K562 (cell line): ENCODE results near the gene VDAC1. TPM values are rescaled to one million over a fixed set of nuclear protein-coding genes. Genes with fewer than 3 reads are reported as not detected.

ENCODE experiments used
- ATAC-seq: fragments of 200-7000 bp; cut with Tn5 transposase; 3 replicates; pipeline ENCODE4 v1.9.1; 2020; ENCODE audit warnings: moderate library complexity
- BruUV-seq: library from RNA; stranded (reverse); fragments of 400-500 nt; replicated peaks from 2 replicates; lab custom pipeline; 2021; lab: Mats Ljungman, UMichigan
- CTCF ChIA-PET: fragments of 300-600 bp; formaldehyde crosslinking; extraction: SDS; loops from one replicate; lab custom pipeline; 2021; ENCODE audit warnings: low intra/inter-chr PET ratio; lab: Yijun Ruan, JAX
- POLR2A ChIA-PET: fragments of 300-600, 350-650 bp; sonication (Branson Sonifier 250); formaldehyde crosslinking; extraction: SDS; loops from one replicate; lab custom pipeline; 2021; ENCODE audit warnings: antibody characterized with exemption, inconsistent platforms; lab: Yijun Ruan, JAX
- DNase-seq, 4 experiments: peaks; one replicate each; pipeline versions ENCODE4 v3.0.0 to v3.0.0-alpha.2; 2011 to 2018; ENCODE audit warnings: low spot score in 3 of 4, mixed read lengths in 3 of 4; ENCODE audit errors: extremely low read depth in 1 of 4
- FAIRE-seq: peaks from 2 replicates; lab custom pipeline; 2011; peaks lifted over from hg19 to GRCh38; lab: Jason Lieb, UNC
- H2AFZ ChIP-seq: 2 replicates; pipeline ENCODE4 v1.6.0; 2011; ENCODE audit warnings: low read depth, low read length, control low read depth, inconsistent platforms
- H3K27ac ChIP-seq: fragments of 200-600 bp; 3 replicates; pipeline ENCODE4 v1.8.0; 2011; ENCODE audit warnings: low read depth, mild to moderate bottlenecking, control low read depth, inconsistent platforms, low read length, moderate library complexity, mixed read lengths; ENCODE audit errors: extremely low read depth
- H3K27me3 ChIP-seq, 2 experiments: fragments of 300-600 bp in 1 of 2; 2 replicates in 1 of 2; 3 replicates in 1 of 2; pipeline versions ENCODE4 v1.6.0 to v1.8.0; 2011; ENCODE audit warnings: inconsistent platforms in 2 of 2, low read length in 2 of 2, mild to moderate bottlenecking in 1 of 2, mixed read lengths in 1 of 2, moderate library complexity in 1 of 2; ENCODE audit not compliant: control insufficient read depth in 2 of 2, insufficient read depth in 2 of 2
- H3K36me3 ChIP-seq: fragments of 300-600 bp; 3 replicates; pipeline ENCODE4 v1.8.0; 2011; ENCODE audit warnings: mild to moderate bottlenecking, low read length, inconsistent platforms; ENCODE audit not compliant: control insufficient read depth, insufficient read depth
- H3K4me1 ChIP-seq, 2 experiments: fragments of 200-600 bp in 1 of 2; replicated peaks in 1 of 2; 2 replicates in 1 of 2; 3 replicates in 1 of 2; pipeline versions ENCODE4 v1.5.1 to v1.8.0; 2011; ENCODE audit warnings: inconsistent platforms in 2 of 2, low read length in 2 of 2, mild to moderate bottlenecking in 1 of 2, mixed read lengths in 1 of 2, moderate library complexity in 1 of 2; ENCODE audit not compliant: control insufficient read depth in 2 of 2, insufficient read depth in 2 of 2
- H3K4me2 ChIP-seq: 2 replicates; pipeline ENCODE4 v1.6.1; 2011; ENCODE audit warnings: low read length, control low read depth, inconsistent platforms, mixed read lengths; ENCODE audit not compliant: insufficient read depth
- H3K4me3 ChIP-seq: fragments of 200-600 bp; sonication (generic), shearing (Covaris generic); 2 replicates; pipeline ENCODE4 v1.5.1; 2016; ENCODE audit warnings: control low read depth, inconsistent platforms
- H3K79me2 ChIP-seq: fragments of 200-600 bp; 3 replicates; pipeline ENCODE4 v1.8.0; 2011; ENCODE audit warnings: low read length, inconsistent platforms; ENCODE audit not compliant: control insufficient read depth, insufficient read depth
- H3K9ac ChIP-seq, 2 experiments: 2 replicates each; pipeline versions ENCODE4 v1.6.0 to v1.6.1; 2011; ENCODE audit warnings: low read depth in 2 of 2, low read length in 2 of 2, control low read depth in 1 of 2, inconsistent platforms in 1 of 2, mild to moderate bottlenecking in 1 of 2, mixed read lengths in 1 of 2; ENCODE audit not compliant: insufficient read depth in 1 of 2
- H3K9me1 ChIP-seq: one replicate; pipeline ENCODE4 v1.6.0; 2011; ENCODE audit warnings: inconsistent platforms, mild to moderate bottlenecking, low read length, moderate library complexity; ENCODE audit not compliant: control insufficient read depth, insufficient read depth
- H3K9me3 ChIP-seq: replicated peaks from 2 replicates; pipeline ENCODE4 v1.5.1; 2011; ENCODE audit warnings: low read depth, low read length, inconsistent platforms; ENCODE audit not compliant: control insufficient read depth, insufficient read depth
- H4K20me1 ChIP-seq: replicated peaks from 2 replicates; pipeline ENCODE4 v1.6.1; 2011; ENCODE audit warnings: low read length, inconsistent platforms, mixed read lengths; ENCODE audit not compliant: control insufficient read depth, insufficient read depth
- ESRRA ChIP-seq: fragments of 450-650 bp; IDR thresholded peaks from 2 replicates; pipeline ENCODE4 v1.6.1; 2014; ENCODE audit warnings: low read depth, mild to moderate bottlenecking, moderate library complexity, borderline replicate concordance
- NR0B1 ChIP-seq: fragments of 450-650 bp; IDR thresholded peaks from one replicate; pipeline ENCODE4 v1.6.1; 2018; ENCODE audit warnings: mild to moderate bottlenecking, moderate library complexity; ENCODE audit not compliant: partially characterized antibody
- SMARCB1 ChIP-seq: IDR thresholded peaks from 2 replicates; pipeline ENCODE4 v1.6.1; 2011; ENCODE audit warnings: improper control_type of control experiment, low read depth; ENCODE audit not compliant: insufficient read length
- ZKSCAN1 ChIP-seq: fragments of 150-350 bp; IDR thresholded peaks from 2 replicates; pipeline ENCODE4 v1.6.1; 2016; ENCODE audit warnings: low read depth, low read length
- ZNF253 ChIP-seq: fragments of 250-450 bp; sonication (Bioruptor Pico); conservative IDR thresholded peaks from 2 replicates; pipeline ENCODE4 v1.6.1; 2021; ENCODE audit warnings: mild to moderate bottlenecking
- ZNF717 ChIP-seq: fragments of 250-450 bp; sonication (Bioruptor Pico); IDR thresholded peaks from 2 replicates; pipeline ENCODE4 v1.5.0; 2021
- ZNF766 ChIP-seq: fragments of 200-800 bp; sonication (Bioruptor generic); conservative IDR thresholded peaks from 2 replicates; pipeline ENCODE4 v1.6.1; 2016; ENCODE audit warnings: missing genetic modification characterization, missing compliant biosample characterization
- WGBS: fragments of 100-300 bp; shearing (Covaris generic); methylation state at CpG from one replicate; pipeline ENCODE4 v1.1.6; 2016; ENCODE audit warnings: low coverage, mixed read lengths; ENCODE audit not compliant: insufficient coverage; ENCODE audit errors: missing lambda C conversion rate; 5-methylcytosine and 5-hydroxymethylcytosine counted together
- in situ Hi-C: fragments of 300-500 bp; cut with MboI; formaldehyde crosslinking; loops from 4 replicates; pipeline ENCODE4 v1.15.0; 2018; ENCODE audit warnings: inconsistent platforms, mixed read lengths
- intact Hi-C: fragments of 100-400 bp; cut with micrococcal nuclease; formaldehyde crosslinking; loops from 2 replicates; pipeline ENCODE4 v1.14.2; 2022
- polyA plus RNA-seq, 8 experiments: library from polyadenylated mRNA; depleted of rRNA in 4 of 8; stranded (reverse) in 5 of 8; unstranded in 3 of 8; fragments of >200 nt; fragmentation: Nextera tagmentation in 2 of 8; fragmentation: Illumina TruSeq in 1 of 8; extraction: Ambion mirVana in 2 of 8; extraction: Trizol in 1 of 8; gene quantifications; 2 replicates each; pipeline versions ENCODE4 v1.2.1 to v1.2.3, GENCODE V29; 2011 to 2014; ENCODE audit warnings: inconsistent platforms in 1 of 8, missing spikeins in 1 of 8
- total RNA-seq, 7 experiments: library from RNA; depleted of rRNA in 6 of 7; stranded (reverse); fragments of >200 nt in 6 of 7; fragmentation: Illumina TruSeq in 2 of 7; extraction: Trizol in 2 of 7; gene quantifications; 2 replicates each; pipeline versions ENCODE4 v1.2.1 to v1.2.3, GENCODE V29; 2011 to 2021; ENCODE audit warnings: low replicate concordance in 1 of 7
- TF ChIP-seq, protein P1 (sequence below), 2 experiments: IDR thresholded peaks in 1 of 2; conservative IDR thresholded peaks in 1 of 2; 2 replicates each; pipeline ENCODE4 v1.6.1; 2016; ENCODE audit warnings: low read depth in 2 of 2, mild to moderate bottlenecking in 1 of 2, missing compliant biosample characterization in 1 of 2, missing genetic modification characterization in 1 of 2, moderate library complexity in 1 of 2

VDAC1 gene
- total and polyA plus RNA-seq, 9 of the 15 experiments (the other 6 are each of a cell fraction or from before 2014, with no cell fraction given) = 168 to 366 (median 293) TPM

DNA sequence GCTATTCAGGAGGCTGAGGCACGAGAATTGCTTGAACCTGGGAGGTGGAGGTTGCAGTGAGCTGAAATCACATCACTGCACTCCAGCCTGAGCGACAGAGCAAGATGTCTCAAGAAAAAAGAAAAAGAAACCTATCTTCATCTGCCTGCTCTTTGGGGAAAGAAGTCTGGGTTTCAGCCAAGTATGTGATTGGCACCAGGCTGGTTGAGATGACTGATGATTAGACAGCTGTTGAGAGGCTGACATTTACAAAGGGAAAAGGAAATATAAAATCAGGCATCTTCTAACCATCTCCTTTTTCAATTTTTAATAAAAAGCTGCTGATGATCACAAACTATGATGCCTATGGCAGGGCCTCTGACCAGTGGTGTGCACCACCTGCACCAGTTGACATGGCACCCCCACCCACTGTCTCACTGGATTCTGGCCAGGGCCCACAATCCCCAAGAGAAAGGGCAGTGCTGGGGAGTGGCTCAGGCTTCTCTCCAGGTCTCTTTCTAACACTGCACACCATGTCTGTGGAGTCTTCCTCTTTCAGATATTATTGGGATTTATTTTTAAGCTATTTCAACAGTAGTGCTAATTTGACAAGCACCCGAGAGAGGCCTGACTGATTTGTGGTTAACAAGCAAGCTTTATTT lies 19.1 kb downstream of the VDAC1 start:
- Histone ChIP-seq H3K27me3 (no peaks in the 10 kb centered on the region), H3K4me2 (no peak overlapping the region), H3K4me1 (no peaks in the 10 kb centered on the region), H3K27ac (no peak overlapping the region)
- FAIRE-seq = no peak
- BruUV-seq = TSS peak; percentile 20
- no peak for TF ChIP-seq ZKSCAN1
- no peak for TF ChIP-seq ESRRA
- TF ChIP-seq, all 486 proteins: peak for 0
- no peak overlapping the region for H2AFZ ChIP-seq
- H3K9me1 ChIP-seq = no peaks in the 10 kb centered on the region
- ATAC-seq (no peak), DNase-seq (no peak)
- intact Hi-C loops (no loop called here), in situ Hi-C loops (no loop called here)
- ChIA-PET CTCF (no interaction called here), POLR2A (interaction anchor here (0.7 to 1.8 kb wide), 4 partner anchors 10 to 165 kb away, joined by 3 to 6 read pairs (median 4); no protein-coding TSS in a partner anchor)
- peaks cover 36% of the 10 kb centered on the region for H3K79me2 ChIP-seq
- no peak overlapping the region for H3K4me3 ChIP-seq
- 75% methylated on average over 3 of the region's 3 CpGs for WGBS
- no peak overlapping the region for H3K9ac ChIP-seq
- peaks cover 5% of the 10 kb centered on the region for H4K20me1 ChIP-seq
- no peaks in the 10 kb centered on the region for H3K9me3 ChIP-seq
- H3K36me3 ChIP-seq = peaks cover 91% of the 10 kb centered on the region

- FAIRE-seq (no peak), ATAC-seq (no peak), DNase-seq (no peak)
- 91% methylated on average over 4 of the region's 5 CpGs for WGBS
- no peak overlapping the region for H3K27ac ChIP-seq
- intact Hi-C loops = no loop called here
- no peaks in the 10 kb centered on the region for H3K9me3 ChIP-seq
- H3K4me3 ChIP-seq = no peak overlapping the region
- no peaks in the 10 kb centered on the region for H3K9me1 ChIP-seq
- peaks cover 88% of the 10 kb centered on the region for H3K36me3 ChIP-seq
- no peaks in the 10 kb centered on the region for H3K27me3 ChIP-seq
- no peak overlapping the region for H3K9ac ChIP-seq
- peaks cover 3% of the 10 kb centered on the region; the same call in 1 of the 2 replicates for H4K20me1 ChIP-seq
- no TSS peak for BruUV-seq
- H2AFZ ChIP-seq = no peak overlapping the region
- in situ Hi-C loops = no loop called here
- no peak overlapping the region for H3K4me2 ChIP-seq
- no peaks in the 10 kb centered on the region for H3K4me1 ChIP-seq
- H3K79me2 ChIP-seq = peaks cover 24% of the 10 kb centered on the region
- CTCF ChIA-PET = no interaction called here
- POLR2A ChIA-PET = interaction anchor here (0.6 to 1.7 kb wide), 3 partner anchors 15 to 38 kb away, joined by 3 to 5 read pairs (median 3); no protein-coding TSS in a partner anchor
- no peak for TF ChIP-seq ZNF717 (CRISPR knock-in tag)
- no peak for TF ChIP-seq SMARCB1
- no peak for TF ChIP-seq ZNF766 (CRISPR knock-in tag)
- no peak for TF ChIP-seq ZNF253 (CRISPR knock-in tag)
- TF ChIP-seq, protein P1, sequence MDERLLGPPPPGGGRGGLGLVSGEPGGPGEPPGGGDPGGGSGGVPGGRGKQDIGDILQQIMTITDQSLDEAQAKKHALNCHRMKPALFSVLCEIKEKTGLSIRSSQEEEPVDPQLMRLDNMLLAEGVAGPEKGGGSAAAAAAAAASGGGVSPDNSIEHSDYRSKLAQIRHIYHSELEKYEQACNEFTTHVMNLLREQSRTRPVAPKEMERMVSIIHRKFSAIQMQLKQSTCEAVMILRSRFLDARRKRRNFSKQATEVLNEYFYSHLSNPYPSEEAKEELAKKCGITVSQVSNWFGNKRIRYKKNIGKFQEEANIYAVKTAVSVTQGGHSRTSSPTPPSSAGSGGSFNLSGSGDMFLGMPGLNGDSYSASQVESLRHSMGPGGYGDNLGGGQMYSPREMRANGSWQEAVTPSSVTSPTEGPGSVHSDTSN (CRISPR knock-in tag; IDR thresholded peaks at IDR 0.05; ENCODE audit: low read depth) = no peak
- TF ChIP-seq, protein P1 (tag; conservative IDR thresholded peaks at IDR 0.05; ENCODE audit: low read depth) = peak; percentile 58
- TF ChIP-seq NR0B1 = no peak
Observed at GRCh38 chr5:133983674-133984073, 21.1 kb downstream of the VDAC1 start.
